IPS DF 19.7 (cell line): ENCODE results near the gene MRPS22.

ENCODE experiments used
- DNase-seq: peaks from one replicate; pipeline ENCODE4 v3.0.0-alpha.2; 2013; ENCODE audit warnings: low read depth, low spot score

The MRPS22 gene

DNA sequence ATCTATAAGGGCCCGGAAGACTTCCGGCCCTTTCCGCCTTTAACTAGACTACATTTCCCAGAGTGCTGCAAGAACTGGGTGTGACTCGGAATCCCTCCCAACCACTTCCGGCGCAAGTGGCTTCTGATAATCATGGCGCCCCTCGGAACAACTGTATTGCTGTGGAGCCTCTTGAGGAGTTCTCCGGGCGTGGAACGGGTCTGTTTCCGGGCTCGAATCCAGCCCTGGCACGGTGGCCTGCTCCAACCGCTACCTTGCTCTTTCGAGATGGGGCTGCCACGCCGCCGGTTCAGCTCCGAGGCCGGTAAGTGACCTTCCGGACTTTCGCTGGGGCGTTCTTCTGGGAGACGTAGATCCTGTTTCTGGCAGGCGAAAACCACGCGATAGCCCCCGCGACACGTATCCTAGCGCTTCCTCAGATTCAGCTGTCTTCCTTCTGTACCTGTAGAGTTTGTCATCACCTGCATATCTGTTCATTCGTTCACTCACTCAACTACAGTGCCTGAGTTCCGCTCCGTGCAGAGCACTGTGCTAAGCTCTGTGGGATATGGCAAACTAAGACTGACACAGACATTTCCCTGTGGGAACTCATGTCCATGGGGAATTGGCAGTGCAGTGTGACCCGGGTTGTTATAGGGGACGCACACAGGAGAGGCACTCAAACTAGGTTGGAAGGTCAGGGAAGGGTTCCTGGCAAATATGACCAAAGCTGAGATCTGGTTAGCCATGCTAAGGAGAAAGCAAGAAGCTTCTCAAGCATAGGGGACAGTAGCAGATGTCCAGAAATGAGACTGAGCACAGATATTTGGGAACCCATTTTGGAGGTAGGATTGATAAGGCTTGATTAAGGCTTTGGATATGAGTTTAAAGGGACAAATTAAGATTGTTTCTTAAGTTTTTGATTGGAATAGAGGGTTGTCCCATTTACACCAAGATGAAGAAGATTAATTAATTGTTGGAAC, at the start of gene MRPS22:
Gene MRPS22 (plus strand): TSS at position 126 of the 962 bp plus-strand sequence. CDS start 7 bp downstream, at position 133.
- DNase-seq, result peak; percentile 75

DNA sequence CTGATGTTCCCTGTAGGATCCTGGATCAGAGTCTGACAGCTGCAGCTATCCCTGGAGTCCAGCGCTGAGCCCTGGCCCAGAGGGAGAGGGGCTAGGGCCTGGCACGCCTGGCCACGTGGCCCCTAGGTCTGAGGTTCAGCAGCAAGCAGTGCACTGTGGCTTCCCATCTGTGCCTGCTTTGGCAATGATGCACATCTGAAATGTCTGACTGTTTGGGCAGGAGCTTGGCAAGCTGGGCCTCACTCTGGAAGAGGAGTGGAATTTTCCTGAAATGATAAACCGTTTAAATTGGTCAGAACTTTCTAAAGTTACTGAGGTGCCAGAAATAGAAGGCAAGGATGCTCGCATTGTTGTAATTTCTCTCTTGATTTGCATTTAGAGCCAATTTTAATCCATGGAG, 48.8 kb upstream of the MRPS22 start:
- no peak for DNase-seq

DNA sequence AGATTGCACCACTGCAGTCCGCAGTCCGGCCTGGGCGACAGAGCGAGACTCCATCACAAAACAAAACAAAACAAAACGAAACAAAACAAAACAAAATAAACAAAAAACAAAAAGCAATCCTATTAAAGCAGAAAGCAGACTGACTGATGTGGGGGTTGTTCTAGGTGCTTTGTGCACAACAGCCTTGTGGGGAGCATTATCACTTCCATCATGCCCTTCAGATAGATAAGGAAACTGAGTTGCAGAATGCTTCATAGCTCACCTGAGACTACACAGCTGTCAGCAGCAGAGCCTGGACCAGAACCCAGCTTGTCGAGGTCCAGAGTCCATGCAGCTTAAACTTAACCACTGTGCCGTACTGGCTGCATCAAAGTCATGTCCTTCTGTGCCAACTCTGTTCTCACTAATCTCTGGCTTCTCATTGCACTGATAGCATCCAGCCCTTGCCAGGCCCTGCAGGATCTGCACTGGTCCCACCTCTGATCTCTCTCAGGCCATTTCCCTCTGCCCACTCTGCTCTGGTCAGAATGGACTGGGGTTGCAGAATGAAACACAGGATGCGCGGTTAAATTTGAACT, 47.6 kb upstream of the MRPS22 start:
- DNase-seq, result no peak

DNA sequence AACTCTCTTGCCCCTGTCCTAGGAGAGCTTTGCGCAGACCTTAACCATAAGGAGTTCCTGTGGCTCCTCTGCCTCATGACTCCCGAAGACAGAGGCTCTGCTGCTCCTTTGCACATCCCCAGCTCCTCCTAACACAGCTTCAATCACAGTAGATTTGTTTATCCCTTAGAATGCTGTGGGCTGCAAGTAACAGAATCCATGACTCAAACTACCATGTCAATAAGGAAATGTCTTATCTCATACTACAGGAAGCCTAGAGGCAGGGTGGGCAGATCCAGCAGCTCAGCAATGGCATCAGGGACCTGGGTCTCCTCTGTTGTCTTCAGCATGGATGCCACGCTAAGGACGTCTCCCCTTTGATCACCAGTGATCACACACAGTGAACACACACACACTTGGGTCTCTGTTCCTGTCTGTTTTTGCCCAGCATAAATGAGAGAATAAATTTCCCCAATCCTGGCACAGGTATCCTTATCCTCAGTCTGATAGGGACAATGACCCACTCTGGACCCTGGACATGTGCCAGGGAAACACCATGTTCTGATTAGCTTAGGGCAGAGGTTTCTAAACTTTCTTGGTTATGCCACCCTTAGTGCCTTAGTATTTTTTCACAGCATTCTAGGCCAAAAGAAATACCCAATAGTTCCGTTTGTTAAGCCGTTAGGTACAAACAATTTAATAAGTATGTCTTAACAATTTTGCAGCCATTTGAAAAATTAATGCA, 46.1 kb upstream of the MRPS22 start:
- DNase-seq, result no peak

DNA sequence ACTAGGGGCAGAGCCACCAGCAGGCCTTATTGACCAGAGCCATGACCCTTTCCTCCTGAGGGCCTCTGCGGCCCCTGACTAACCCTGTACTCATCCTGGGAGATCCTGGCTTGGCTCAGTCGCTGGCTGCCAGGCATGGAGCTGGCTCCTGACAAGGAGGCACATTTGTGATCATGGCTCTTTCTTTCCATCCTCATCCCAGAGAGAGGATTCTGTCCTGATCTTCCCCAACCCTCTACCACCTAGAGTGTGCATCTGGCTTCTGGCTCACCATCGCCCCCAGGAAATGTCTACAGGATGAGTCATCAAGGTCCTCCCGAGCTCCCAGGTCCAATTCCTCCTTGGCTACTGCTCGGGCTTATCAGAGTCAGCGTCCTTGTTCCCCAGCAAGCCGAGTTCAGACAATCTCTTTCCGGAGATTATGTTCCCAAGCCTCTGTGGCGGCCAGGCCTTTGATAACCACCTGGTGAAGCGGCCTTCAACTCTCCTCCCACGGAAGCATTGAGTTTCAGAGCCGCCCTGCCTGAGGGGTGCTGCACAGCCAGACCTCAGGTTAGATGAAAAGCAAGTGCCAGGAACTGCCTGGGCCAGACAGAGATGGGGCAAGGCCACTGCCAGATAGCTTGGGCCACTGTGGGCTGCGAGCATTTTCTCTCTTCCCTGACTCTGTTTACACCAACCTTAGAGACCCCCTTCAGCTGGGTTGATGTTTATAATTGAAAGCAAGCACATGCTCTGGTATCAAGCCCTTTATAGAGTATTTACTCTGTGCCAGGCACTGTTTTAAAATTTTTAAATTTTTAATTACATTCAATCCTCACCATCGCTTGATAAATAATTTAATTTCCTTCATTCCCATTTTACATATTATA, 44.3 kb upstream of the MRPS22 start:
- peak; percentile 7 for DNase-seq

DNA sequence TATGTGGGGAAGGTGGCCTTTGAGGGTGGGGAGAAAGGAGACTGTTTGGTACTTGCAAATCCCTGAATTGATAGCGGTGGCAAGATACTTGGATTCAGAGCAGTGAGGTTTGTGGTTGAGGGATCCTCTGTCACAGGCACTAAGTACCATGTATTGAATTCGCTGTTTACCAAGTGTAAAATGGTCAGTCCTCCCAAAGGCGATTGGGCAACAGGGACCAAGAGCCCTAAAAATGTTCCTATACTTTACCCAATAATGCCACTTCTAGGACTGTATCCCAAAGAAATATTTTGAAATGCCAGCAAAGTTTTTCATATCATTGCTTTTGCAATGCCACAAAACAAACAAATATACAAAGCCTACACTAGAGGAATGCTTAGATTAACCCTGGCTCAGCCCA, 43.4 kb upstream of the MRPS22 start:
- no peak for DNase-seq

DNA sequence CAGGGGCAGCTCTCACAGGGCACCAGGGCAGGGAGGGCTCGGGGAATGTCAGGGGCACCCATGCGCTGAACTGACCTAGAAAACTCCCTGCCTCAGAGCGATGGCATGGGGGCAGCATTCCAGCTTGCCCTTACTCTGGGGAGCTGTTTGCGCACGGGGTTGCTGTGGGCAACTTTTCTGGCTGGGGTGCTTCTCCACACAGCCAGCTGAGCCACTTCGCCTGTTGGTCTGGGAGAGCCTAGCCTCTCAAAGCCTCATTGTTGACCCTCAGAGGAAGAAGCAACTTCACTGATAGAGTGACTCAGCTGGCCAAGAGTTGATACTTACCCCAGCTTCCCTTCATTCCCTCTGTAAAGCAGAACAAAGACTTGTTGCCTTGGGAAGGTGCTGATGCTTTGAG, 42.6 kb upstream of the MRPS22 start:
- DNase-seq, result no peak

DNA sequence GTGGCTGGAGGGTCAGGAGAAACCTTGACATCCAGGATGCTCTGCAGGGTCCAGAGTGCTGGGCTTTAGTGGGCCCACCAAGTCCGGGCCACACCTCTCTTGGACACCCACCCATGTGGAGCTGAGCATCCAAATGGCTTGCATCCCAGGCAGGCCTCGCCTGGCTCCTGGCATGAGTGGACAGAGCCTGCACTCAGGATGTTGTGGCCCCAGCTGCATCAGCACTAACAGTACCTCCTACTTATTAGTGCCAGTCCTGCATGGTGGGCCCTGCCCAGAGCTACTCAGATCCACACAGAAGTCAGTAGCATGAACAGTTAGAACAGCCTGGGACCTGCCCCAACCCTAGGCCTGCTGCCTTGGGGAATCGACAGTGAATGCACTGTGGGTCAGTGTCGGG, 42.2 kb upstream of the MRPS22 start:
- no peak for DNase-seq

DNA sequence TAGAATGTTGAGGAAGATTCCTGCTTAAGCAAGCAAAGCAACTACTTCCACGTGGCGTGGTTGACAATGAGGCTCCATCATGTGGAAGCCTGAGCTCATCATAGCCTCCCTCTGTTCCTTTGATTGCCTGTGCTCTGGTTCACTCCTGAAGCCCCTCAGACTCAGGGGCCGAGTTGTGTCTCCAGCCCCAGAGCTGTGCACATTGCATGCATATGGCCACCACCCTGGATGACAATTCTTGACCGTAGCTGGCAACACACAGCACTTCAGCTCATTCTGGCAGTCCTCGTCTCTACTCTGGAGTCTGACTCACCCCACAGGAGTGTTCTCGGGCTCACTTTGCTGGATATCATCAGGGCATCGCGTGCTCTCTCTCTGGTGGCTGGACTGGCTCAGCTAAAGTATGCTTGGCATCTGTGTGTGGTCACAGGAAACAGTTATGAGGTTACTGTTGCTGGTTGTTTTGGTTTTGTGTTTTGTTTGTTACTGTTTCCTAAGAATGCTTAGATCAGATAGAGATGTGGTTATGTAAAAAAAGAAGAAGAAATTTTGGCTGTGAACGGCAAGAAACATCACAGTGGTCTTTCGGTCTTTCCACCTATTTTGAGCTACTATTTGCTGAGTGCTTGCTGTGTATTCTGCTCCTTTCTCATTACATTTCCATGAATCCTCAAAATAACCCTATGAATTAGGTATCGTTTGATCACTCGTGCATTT, 41.6 kb upstream of the MRPS22 start:
- no peak for DNase-seq

DNA sequence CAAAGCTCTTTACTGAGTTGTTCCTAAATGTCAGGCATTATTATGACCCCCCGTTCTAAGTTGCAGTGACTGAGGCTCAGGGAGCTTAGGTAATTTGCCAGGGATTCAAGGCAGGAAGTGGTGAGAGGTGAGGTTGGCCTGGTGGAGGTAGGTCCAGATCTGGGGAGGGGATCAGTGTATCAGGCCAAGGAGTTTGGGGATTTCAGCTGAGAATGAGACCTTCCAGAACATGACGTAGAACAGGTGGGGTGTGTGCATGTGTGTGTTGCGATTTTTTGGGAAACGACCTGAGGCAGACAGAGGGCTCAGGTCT, 41.1 kb upstream of the MRPS22 start:
- DNase-seq, result no peak

DNA sequence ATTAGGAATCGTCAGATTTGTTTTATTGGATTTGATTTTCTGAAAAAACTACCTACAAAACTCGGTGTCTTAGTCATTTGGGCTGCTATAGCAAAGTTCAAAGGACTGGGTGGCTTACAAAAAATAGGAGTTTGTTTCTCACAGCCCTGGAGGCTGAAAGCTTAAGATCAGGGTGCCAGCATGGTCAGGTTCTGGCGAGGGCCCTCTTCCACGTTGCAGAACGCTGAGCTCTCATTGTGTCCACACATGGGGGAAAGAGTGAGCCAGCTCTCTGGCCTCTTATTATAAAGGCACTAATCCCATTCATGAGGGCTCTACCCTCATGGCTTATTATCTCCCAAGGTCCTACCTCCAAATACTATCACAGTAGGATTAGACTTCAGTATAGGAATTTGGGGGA, 40.6 kb upstream of the MRPS22 start:
- no peak for DNase-seq

DNA sequence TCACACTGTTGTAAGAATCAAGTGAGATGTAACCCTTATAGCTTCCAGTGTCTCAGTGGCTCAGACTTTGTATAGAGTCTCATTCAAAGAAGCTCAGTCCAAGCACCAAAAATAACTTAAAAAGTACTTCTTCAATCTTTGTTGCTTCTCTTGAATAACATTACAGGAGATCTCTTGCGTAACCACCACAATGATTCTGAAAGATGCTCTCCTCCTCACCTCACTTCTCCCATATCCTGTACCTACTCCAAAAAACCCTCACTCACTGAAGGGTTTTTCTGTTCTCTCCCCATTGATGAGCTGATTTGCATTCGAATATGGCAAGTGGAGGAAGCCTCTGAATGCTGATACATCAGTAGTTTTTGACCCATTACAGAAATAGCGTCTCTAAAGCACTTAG, 39.4 kb upstream of the MRPS22 start:
- no peak for DNase-seq

DNA sequence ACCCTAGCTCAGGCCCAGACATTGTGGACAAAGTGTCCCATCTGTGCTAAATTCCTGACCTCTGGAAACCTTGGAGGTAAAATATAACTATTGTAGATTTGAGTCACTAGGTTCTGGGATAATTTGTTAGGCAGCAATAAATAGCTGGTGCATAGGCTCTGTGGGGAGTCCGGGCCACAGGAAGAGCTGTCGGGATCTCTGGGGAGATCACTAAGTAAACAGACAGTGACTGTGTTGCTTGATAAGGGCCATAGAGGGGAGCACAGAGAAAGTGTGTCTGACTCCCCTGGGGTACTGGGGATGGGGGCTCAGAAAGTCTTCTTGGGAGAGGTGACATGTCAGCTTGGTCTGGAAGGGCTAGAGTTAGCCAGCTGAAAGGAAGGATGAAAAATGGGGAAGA, 37.7 kb upstream of the MRPS22 start:
- DNase-seq, result no peak

DNA sequence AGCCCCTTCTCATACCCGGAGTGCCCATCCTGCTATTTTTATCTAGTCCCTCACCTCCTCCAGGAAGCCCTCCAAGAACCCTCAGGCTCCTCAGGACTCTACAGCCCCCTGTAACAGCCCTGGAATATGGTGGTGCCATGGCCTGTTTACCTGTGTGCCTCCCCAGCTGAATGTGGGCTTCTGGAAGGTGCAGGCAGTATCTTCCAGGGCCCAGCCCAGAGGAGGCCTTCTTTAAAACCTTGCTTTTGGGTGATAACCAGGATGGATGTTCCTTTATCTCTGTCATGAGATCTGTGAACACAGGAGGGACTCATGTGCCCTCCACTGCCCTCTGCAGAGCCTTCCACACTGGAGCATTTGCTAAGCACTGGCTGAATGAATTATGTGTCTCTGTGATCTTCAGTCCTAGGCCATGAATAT, 36.7 kb upstream of the MRPS22 start:
- DNase-seq, result no peak

DNA sequence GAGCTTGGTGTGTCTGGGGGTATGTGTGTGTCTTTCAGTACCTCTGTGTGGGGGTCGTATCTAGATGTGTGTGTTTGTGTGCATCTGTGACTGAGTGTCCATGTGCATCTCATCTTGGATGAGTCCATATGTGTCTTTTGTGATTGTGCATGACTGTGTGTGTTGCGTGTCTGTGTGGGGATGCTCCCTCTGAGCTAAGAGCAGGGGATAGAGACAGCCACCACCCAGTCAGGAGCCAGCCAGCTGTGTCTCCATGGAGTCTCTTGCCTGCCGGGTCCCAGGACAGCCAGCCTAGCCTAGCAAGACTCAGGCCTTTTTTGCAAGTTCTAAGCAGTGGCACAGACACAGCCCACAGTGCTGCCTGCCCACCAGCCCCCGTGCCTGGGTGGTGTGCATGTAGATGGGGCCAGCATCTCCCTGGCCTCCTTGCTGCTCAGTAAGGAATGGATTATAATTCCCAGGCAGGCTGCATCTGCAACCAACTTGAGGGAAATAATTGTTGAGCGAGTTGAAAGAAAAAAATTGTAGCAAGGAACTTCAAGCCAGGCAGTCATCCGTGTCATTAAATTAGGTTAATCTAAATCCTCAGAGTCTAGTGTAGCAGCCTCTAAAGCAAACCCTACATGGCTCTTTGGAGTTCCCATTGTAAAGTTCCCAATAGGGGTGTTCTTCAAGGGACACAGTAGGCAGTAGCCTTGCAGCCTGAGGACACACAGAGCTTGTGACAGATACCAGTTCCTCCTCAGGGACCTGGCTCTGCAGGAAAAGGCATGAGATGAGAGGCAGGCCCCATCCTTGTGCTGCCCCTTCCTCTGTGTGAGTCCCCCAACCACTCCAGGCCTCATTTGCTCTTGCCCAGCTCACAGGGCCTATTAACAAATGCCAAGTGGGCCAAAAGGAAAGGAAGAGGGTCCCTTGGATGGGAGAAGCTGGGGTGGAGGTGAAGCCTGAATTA, 35.9 kb upstream of the MRPS22 start:
- no peak for DNase-seq

DNA sequence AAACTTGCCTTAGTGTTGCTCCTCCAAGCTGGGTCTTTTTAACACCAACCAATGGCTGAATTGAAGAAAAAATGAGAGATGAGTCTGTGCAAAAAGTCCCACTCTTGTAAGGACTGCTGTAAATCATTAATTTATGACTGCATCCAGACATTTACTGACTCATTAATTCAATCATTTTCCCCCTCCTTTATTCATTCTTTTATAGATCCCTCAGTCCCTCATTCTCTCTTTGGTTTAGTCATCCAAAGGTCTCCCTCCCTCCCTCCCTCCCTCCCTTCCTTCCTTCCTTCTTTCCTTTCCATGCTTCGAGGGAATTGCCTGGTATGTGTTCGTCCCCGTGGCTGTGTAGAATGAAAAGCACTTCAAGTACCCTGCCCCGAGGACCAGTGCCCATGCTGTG, 35.3 kb upstream of the MRPS22 start:
- no peak for DNase-seq

DNA sequence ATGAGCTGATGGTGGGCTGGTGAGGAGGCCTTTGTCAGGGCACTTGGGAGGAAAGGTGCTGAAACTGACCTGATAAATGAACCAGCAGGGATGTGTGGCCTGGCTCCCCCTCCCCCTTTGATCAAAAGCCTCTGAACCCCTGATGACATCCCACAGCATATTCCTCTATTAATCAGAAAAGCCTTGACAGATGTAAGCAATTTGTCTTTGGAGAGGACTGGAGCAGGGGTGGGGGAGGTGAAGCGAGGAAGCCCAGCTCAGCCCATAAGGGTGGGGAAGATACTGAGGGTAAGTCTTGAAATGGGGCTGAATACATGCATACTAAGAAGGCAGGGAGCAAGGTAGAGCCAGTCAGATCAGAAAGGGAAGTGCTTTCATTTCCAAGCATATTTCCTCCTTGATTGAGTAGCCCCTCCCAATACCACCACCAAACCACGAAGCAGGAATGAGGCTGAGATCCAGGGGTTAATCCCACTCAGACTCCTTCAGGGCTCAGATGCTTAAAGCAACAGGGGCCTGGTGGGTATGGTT, 34.7 kb upstream of the MRPS22 start:
- no peak for DNase-seq

DNA sequence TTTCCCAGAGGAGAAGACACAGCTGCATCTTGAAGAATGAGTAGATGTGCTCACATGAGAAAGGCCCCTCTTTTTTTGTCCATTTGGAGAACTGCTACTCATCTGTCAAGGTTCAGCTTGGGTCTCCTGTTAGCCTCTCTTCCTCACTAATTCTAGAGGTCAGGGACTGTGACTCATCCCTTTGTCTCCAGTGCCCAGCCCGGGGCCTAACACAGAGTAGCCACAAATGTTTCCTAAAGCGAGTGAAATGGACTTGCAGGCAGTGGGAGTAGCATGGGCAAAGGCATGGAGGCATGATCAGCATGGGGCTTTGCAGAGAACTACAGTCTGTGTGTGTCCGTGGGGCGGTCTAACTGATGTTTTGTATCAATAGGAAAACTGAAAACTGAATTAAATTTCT, 33.9 kb upstream of the MRPS22 start:
- no peak for DNase-seq

DNA sequence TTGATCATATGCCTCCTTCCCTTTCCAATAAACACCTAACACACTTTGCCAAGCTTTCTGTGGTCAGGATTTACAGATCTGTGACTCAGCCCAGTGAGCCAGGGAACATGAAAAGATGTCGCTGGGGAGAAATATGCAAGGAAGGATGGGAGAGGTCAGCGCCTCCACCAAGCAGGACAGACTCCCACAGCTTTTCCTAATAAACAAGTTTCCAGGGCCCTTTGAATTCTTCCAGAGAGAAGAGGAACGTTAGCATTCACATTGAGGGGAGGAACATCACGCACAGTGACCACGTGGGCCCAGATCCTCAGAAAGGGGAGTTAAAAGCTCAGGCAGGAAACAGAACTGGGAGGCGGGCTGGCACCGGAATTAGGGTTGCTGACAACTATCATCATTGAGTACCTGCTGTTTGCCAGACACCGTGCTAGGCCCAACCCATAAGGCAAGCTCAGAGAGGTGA, 33.3 kb upstream of the MRPS22 start:
- no peak for DNase-seq

DNA sequence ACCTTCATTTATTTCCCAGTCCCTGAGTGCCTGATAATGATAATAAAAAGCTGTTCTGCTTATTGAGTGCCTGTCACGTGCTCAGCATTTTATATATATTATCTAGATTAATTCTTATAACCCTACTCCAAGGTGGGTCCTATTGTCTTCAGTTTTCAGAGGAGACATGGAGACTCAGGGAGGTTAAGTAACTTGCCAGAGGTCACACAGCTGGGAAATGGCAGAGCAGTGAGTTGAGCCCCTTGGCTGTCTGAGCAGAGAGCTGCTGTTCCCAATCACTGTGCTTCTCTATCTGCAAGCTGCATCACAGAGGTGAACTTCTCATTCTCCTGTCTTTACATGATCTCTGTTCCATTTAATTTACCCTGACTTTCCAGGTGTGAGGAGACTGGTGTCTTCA, 32.3 kb upstream of the MRPS22 start:
- no peak for DNase-seq
